Measurements from ENCODE around the gene CHRFAM7A.
"Not testable (repeated sequence)": the region's sequence is repeated elsewhere in the genome, so short reads cannot be mapped to it uniquely, and the experiment has no call there.

Gene CHRFAM7A

DNA sequence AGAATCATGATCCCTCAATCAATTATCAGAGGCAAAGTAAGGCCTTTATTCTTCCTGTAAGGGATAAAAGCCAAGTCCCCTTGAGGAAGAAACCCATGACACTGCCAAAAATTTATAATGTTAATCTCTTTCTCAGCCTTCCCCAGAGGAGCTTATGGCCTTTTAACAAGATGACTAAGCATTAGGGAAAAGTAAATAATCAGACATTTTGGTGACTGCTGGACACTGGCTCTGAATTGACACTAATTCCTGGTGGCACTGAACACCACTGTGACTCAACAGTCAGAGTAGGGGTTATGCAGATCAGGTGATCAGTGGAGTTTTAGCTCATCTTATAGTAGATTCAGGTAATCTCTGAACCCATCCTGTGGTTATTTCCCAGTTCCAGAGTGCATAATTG lies 82.8 kb downstream of the CHRFAM7A start:
- not testable (repeated sequence) for DNase-seq

Measured in NCI-H524 (cell line).